Liver (tissue), 9 donors: ENCODE measurements around the gene PRSS3. TPM values are rescaled to one million over a fixed set of nuclear protein-coding genes. Genes with fewer than 3 reads are reported as not detected.
A peak's percentile ranks its signal among the peaks of the same experiment; 100 is the strongest.

Experiments used
- DNase-seq: peaks from one replicate; pipeline ENCODE4 v3.0.0-alpha.2; 2017; ENCODE audit warnings: low spot score
- H3K27ac ChIP-seq, 2 donors: one replicate each; pipeline ENCODE4 v1.7.0; 2013; ENCODE audit warnings: inconsistent platforms in 2 of 2, low read length in 2 of 2, control low read depth in 1 of 2, low read depth in 1 of 2, mild to moderate bottlenecking in 1 of 2
- H3K27me3 ChIP-seq, 4 donors: one replicate each; pipeline versions ENCODE4 v1.6.1 to v1.7.0; 2013; ENCODE audit warnings: low read length in 3 of 4, inconsistent platforms in 1 of 4, mild to moderate bottlenecking in 1 of 4, moderate library complexity in 1 of 4; ENCODE audit not compliant: control insufficient read depth in 4 of 4, insufficient read depth in 4 of 4
- H3K36me3 ChIP-seq, 4 donors: one replicate each; pipeline versions ENCODE4 v1.6.1 to v1.7.0; 2013; ENCODE audit warnings: low read length in 3 of 4, mild to moderate bottlenecking in 3 of 4, low read depth in 1 of 4, moderate library complexity in 1 of 4; ENCODE audit not compliant: control insufficient read depth in 4 of 4, insufficient read depth in 3 of 4
- H3K4me1 ChIP-seq, 4 donors: one replicate each; pipeline versions ENCODE4 v1.6.1 to v1.7.0; 2013; ENCODE audit warnings: low read length in 3 of 4, mild to moderate bottlenecking in 3 of 4, moderate library complexity in 1 of 4; ENCODE audit not compliant: control insufficient read depth in 4 of 4, insufficient read depth in 4 of 4
- H3K4me3 ChIP-seq, 3 donors: one replicate each; pipeline versions ENCODE4 v1.6.1 to v1.7.0; 2013; ENCODE audit warnings: low read length in 3 of 3, control low read depth in 1 of 3, low read depth in 1 of 3, mild to moderate bottlenecking in 1 of 3
- H3K9ac ChIP-seq, 2 donors: one replicate each; pipeline ENCODE4 v1.7.0; 2013; ENCODE audit warnings: low read length in 2 of 2, mild to moderate bottlenecking in 2 of 2, moderate library complexity in 2 of 2, control low read depth in 1 of 2, low read depth in 1 of 2
- H3K9me3 ChIP-seq, 4 donors: one replicate each; pipeline versions ENCODE4 v1.6.1 to v1.7.0; 2013; ENCODE audit warnings: low read length in 3 of 4; ENCODE audit not compliant: control insufficient read depth in 4 of 4
- CTCF ChIP-seq: fragments of 150-350 bp; IDR thresholded peaks from 2 replicates; pipeline ENCODE4 v1.5.1; 2017; ENCODE audit warnings: improper control_type of control experiment, low read depth, low read length; ENCODE audit not compliant: missing input control
- FOXA1 ChIP-seq: IDR thresholded peaks from 2 replicates; pipeline ENCODE4 v1.6.1; 2016; ENCODE audit warnings: antibody characterized with exemption
- FOXA2 ChIP-seq: IDR thresholded peaks from 2 replicates; pipeline ENCODE4 v1.6.1; 2016; ENCODE audit warnings: antibody characterized with exemption
- JUND ChIP-seq, 2 donors: IDR thresholded peaks; 2 replicates each; pipeline ENCODE4 v1.6.1; 2016; ENCODE audit warnings: antibody characterized with exemption in 2 of 2
- NR2F2 ChIP-seq: IDR thresholded peaks from 2 replicates; pipeline ENCODE4 v1.6.1; 2016; ENCODE audit warnings: antibody characterized with exemption
- REST ChIP-seq: IDR thresholded peaks from 2 replicates; pipeline ENCODE4 v1.6.1; 2016; ENCODE audit warnings: antibody characterized with exemption, mild to moderate bottlenecking
- RXRA ChIP-seq, 2 donors: IDR thresholded peaks; 2 replicates each; pipeline ENCODE4 v1.6.1; 2017 to 2018; ENCODE audit warnings: antibody characterized with exemption in 2 of 2, mild to moderate bottlenecking in 1 of 2
- ZBTB33 ChIP-seq: IDR thresholded peaks from 2 replicates; pipeline ENCODE4 v1.6.1; 2016; ENCODE audit warnings: antibody characterized with exemption
- WGBS: extraction: QIAGEN DNeasy Blood & Tissue Kit; methylation state at CpG from one replicate; pipeline ENCODE4 v1.1.7; 2013; 5-methylcytosine and 5-hydroxymethylcytosine counted together
- polyA plus RNA-seq, 2 donors: library from polyadenylated mRNA; stranded (reverse) in 1 of 2; unstranded in 1 of 2; fragments of 200-250 nt in 1 of 2; fragments of >200 nt in 1 of 2; fragmentation: Nextera tagmentation in 1 of 2; extraction: Ambion mirVana in 1 of 2; gene quantifications; one replicate each; pipeline versions ENCODE4 v1.2.1 to v1.2.3, GENCODE V29; 2013 to 2015
- total RNA-seq, 2 donors: library from RNA; depleted of rRNA; stranded (reverse); fragments of >200 nt; gene quantifications; one replicate each; pipeline ENCODE4 v1.2.3, GENCODE V29; 2014
- donor health status: healthy.
- donor health status: healthy.
- donor health status: healthy.
- donor health status: healthy.
- donor health status: healthy.

The PRSS3 gene
- total and polyA plus RNA-seq, 4 donors, result 0.25 to 8.7 (median 3.0) TPM

GRCh38 chr9:33750307-33750838, 45.0 kb upstream of the PRSS3 start:
- 16% methylated on average over 35 of the region's 35 CpGs for WGBS
- peaks cover 5 to 26% (median 22%) of the 10 kb centered on the region in 4 donors for H3K4me1 ChIP-seq
- H3K27ac ChIP-seq, result no peak overlapping the region
- no peak overlapping the region for H3K9ac ChIP-seq
- no peaks in the 10 kb centered on the region for H3K27me3 ChIP-seq
- no peaks in the 10 kb centered on the region for H3K9me3 ChIP-seq
- no peaks in the 10 kb centered on the region for H3K36me3 ChIP-seq
- H3K4me3 ChIP-seq, result peak overlapping the region in 1 of 3 donors; percentile 40
- no peak for TF ChIP-seq CTCF
- TF ChIP-seq FOXA1, result no peak
- no peak for TF ChIP-seq RXRA (IDR thresholded peaks at IDR 0.05)
- TF ChIP-seq NR2F2, result no peak
- no peak for TF ChIP-seq JUND (IDR thresholded peaks at IDR 0.05)
- no peak for TF ChIP-seq ZBTB33
- no peak for TF ChIP-seq FOXA2
- DNase-seq, result no peak

GRCh38 chr9:33750839-33751339, 44.5 kb upstream of the PRSS3 start:
- TF ChIP-seq NR2F2 (no peak), CTCF (no peak), REST (no peak)
- H3K36me3 ChIP-seq, result no peaks in the 10 kb centered on the region
- no peak for DNase-seq
- peaks cover 5 to 26% (median 22%) of the 10 kb centered on the region in 4 donors for H3K4me1 ChIP-seq
- H3K9me3 ChIP-seq, result no peaks in the 10 kb centered on the region
- no peaks in the 10 kb centered on the region for H3K27me3 ChIP-seq
- no peak overlapping the region for H3K9ac ChIP-seq
- WGBS, result 22% methylated on average over 31 of the region's 31 CpGs
- peak overlapping the region in 1 of 3 donors; percentile 40 for H3K4me3 ChIP-seq
- no peak overlapping the region for H3K27ac ChIP-seq
